Measurements from ENCODE around the gene PASK. TPM values are rescaled to one million over a fixed set of nuclear protein-coding genes. Genes with fewer than 3 reads are reported as not detected.

PASK gene
- total and polyA plus RNA-seq, 9 of the 15 experiments (the other 6 are each of a cell fraction or from before 2014, with no cell fraction given) = 1.5 to 30.3 (median 9.9) TPM

- Histone ChIP-seq H3K27me3 (ENCODE audit: control insufficient read depth in 2 of 2, insufficient read depth in 2 of 2, low read length in 2 of 2) (no peaks in the 10 kb centered on the region), H3K9ac (ENCODE audit: insufficient read depth in 1 of 2, low read depth in 2 of 2, low read length in 2 of 2) (no peak overlapping the region), H3K4me3 (no peak overlapping the region), H3K36me3 (ENCODE audit: control insufficient read depth, insufficient read depth, low read length) (peaks cover 67% of the 10 kb centered on the region; the same call in 2 of the 3 replicates), H4K20me1 (replicated peaks; ENCODE audit: control insufficient read depth, insufficient read depth, low read length) (no peaks in the 10 kb centered on the region), H2AFZ (ENCODE audit: low read depth, low read length) (no peak overlapping the region), H3K9me3 (replicated peaks; ENCODE audit: control insufficient read depth, insufficient read depth, low read depth, low read length) (no peaks in the 10 kb centered on the region), H3K27ac (ENCODE audit: extremely low read depth, low read depth, low read length) (no peak overlapping the region), H3K4me1 (replicated peaks in 1 of 2; ENCODE audit: control insufficient read depth in 2 of 2, insufficient read depth in 2 of 2, low read length in 2 of 2) (peaks cover 0 to 5% of the 10 kb centered on the region in 2 experiments; a peak in 2 of 5 replicates), H3K79me2 (ENCODE audit: control insufficient read depth, insufficient read depth, low read length) (peaks cover 28% of the 10 kb centered on the region), H3K9me1 (ENCODE audit: control insufficient read depth, insufficient read depth, low read length) (no peaks in the 10 kb centered on the region), H3K4me2 (ENCODE audit: insufficient read depth, low read length) (no peak overlapping the region)
- ATAC-seq (no peak), DNase-seq (ENCODE audit: extremely low read depth in 1 of 4, low spot score in 3 of 4) (no peak), FAIRE-seq (no peak)
- in situ Hi-C loops (cut with MboI) = no loop called here
- POLR2A ChIA-PET = interaction anchor here (0.7 kb wide), 1 partner anchor 24 kb away, joined by 3 read pairs; no protein-coding TSS in a partner anchor
- WGBS (ENCODE audit: insufficient coverage, low coverage, missing lambda C conversion rate) = 94% methylated on average over 7 of the region's 8 CpGs
- TF ChIP-seq SIN3B (IDR thresholded peaks at IDR 0.05; ENCODE audit: low read depth) = no peak
- no peak for TF ChIP-seq NKRF (IDR thresholded peaks at IDR 0.05; ENCODE audit: borderline replicate concordance)
- CTCF ChIA-PET (ENCODE audit: low intra/inter-chr PET ratio) = no interaction called here
- BruUV-seq (replicated peaks) = no TSS peak
- intact Hi-C loops (cut with micrococcal nuclease) = no loop called here
Observed at GRCh38 chr2:241096979-241097378, 52.3 kb downstream of the PASK start.
